ENCODE data around the gene ST3GAL3.

DNA sequence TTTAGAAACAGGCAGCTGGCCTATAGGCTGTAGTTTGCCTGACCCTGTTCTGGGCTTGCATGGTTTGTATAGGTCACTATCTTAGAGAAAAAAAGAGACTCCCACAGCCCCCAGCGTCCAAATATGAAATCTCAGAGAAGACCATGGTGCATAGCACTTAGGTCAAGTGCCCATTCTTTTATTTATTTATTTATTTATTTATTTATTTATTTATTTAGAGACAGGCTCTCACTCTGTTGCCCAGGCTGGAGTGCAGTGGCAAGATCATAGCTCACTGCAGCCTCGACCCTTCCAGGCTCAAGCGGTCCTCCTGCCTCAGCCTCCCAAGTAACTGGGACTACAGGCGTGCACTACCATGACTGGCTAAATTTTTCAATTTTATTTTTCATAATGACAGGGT lies 175.4 kb downstream of the ST3GAL3 start:
- TF ChIP-seq FOXK2 (IDR thresholded peaks at IDR 0.05): no peak
- no peak for TF ChIP-seq CTBP1 (IDR thresholded peaks at IDR 0.05; ENCODE audit: borderline replicate concordance)
- TF ChIP-seq FOXA1 (IDR thresholded peaks at IDR 0.05): no peak
- TF ChIP-seq LEF1 (IDR thresholded peaks at IDR 0.05; ENCODE audit: borderline replicate concordance): no peak
- no peak for TF ChIP-seq FOXM1 (IDR thresholded peaks at IDR 0.05; ENCODE audit: borderline replicate concordance)
- no peak for TF ChIP-seq ZNF384 (IDR thresholded peaks at IDR 0.05)
- no peak for TF ChIP-seq SUZ12 (IDR thresholded peaks at IDR 0.05)
- TF ChIP-seq TARDBP (IDR thresholded peaks at IDR 0.05): no peak
- TF ChIP-seq L3MBTL2 (conservative IDR thresholded peaks at IDR 0.05): no peak
- TF ChIP-seq SP1 (IDR thresholded peaks at IDR 0.05): no peak
- no peak for TF ChIP-seq ELF4 (IDR thresholded peaks at IDR 0.05)
- TF ChIP-seq HDGF (IDR thresholded peaks at IDR 0.05; ENCODE audit: borderline replicate concordance): no peak
- TF ChIP-seq NFRKB (IDR thresholded peaks at IDR 0.05): no peak
- no peak for TF ChIP-seq PKNOX1 (IDR thresholded peaks at IDR 0.05)
